Stimulated activated CD4-positive, alpha-beta T cell treated with anti-CD3 and anti-CD28 coated beads, Interleukin-4, amount 100 ng/mL, for 24 hours (primary cell): Measurements from ENCODE around the gene DIAPH3.

ENCODE experiments used
- DNase-seq: peaks from one replicate; pipeline ENCODE4 v3.0.0-alpha.2; 2020

DIAPH3 gene

GRCh38 chr13:59946944-59947343, 216.8 kb downstream of the DIAPH3 start:
- DNase-seq = no peak

- DNase-seq = no peak
Measured at GRCh38 chr13:59931621-59932020, 232.1 kb downstream of the DIAPH3 start.

- no peak for DNase-seq
Measured at GRCh38 chr13:59924256-59924655, 239.5 kb downstream of the DIAPH3 start.

- DNase-seq = no peak
Measured at GRCh38 chr13:59915252-59915651, 248.5 kb downstream of the DIAPH3 start.

- no peak for DNase-seq
Measured at GRCh38 chr13:59914556-59914955, 249.2 kb downstream of the DIAPH3 start.

GRCh38 chr13:59906413-59907049, 257.2 kb downstream of the DIAPH3 start:
- DNase-seq = no peak

GRCh38 chr13:59901191-59901590, 262.5 kb downstream of the DIAPH3 start:
- no peak for DNase-seq

- no peak for DNase-seq
Measured at GRCh38 chr13:59898066-59898465, 265.7 kb downstream of the DIAPH3 start.

- no peak for DNase-seq
Measured at GRCh38 chr13:59893266-59893665, 270.5 kb downstream of the DIAPH3 start.

GRCh38 chr13:59891053-59891452, 272.7 kb downstream of the DIAPH3 start:
- DNase-seq = no peak

- DNase-seq = no peak
Measured at GRCh38 chr13:59890054-59890453, 273.7 kb downstream of the DIAPH3 start.

- DNase-seq = no peak
Measured at GRCh38 chr13:59888408-59888807, 275.3 kb downstream of the DIAPH3 start.

GRCh38 chr13:59885076-59885475, 278.7 kb downstream of the DIAPH3 start:
- DNase-seq = no peak

GRCh38 chr13:59883885-59884284, 279.8 kb downstream of the DIAPH3 start:
- DNase-seq = no peak

GRCh38 chr13:59880468-59880867, 283.3 kb downstream of the DIAPH3 start:
- DNase-seq = no peak

GRCh38 chr13:59879281-59879680, 284.4 kb downstream of the DIAPH3 start:
- no peak for DNase-seq

GRCh38 chr13:59877933-59878332, 285.8 kb downstream of the DIAPH3 start:
- no peak for DNase-seq

GRCh38 chr13:59874973-59875372, 288.8 kb downstream of the DIAPH3 start:
- no peak for DNase-seq

GRCh38 chr13:59873856-59874255, 289.9 kb downstream of the DIAPH3 start:
- DNase-seq = no peak

- no peak for DNase-seq
Measured at GRCh38 chr13:59873309-59873708, 290.4 kb downstream of the DIAPH3 start.

- DNase-seq = no peak
Measured at GRCh38 chr13:59867867-59868266, 295.9 kb downstream of the DIAPH3 start.

GRCh38 chr13:59865398-59865797, 298.3 kb downstream of the DIAPH3 start:
- DNase-seq = no peak

GRCh38 chr13:59863621-59864020, 300.1 kb downstream of the DIAPH3 start:
- DNase-seq = no peak

- DNase-seq = no peak
Measured at GRCh38 chr13:59861676-59862075, 302.1 kb downstream of the DIAPH3 start.

GRCh38 chr13:59856281-59856810, 307.4 kb downstream of the DIAPH3 start:
- no peak for DNase-seq
